CD4-positive, alpha-beta T cell (primary cell): ENCODE measurements around the gene CLDN6. TPM values are rescaled to one million over a fixed set of nuclear protein-coding genes. Genes with fewer than 3 reads are reported as not detected.

Experiments used
- ATAC-seq: fragments of 200-7000 bp; cut with Tn5 transposase; one replicate; pipeline ENCODE4 v1.10.0; 2022; ENCODE audit warnings: mild to moderate bottlenecking; ENCODE audit not compliant: poor library complexity
- CTCF ChIA-PET: fragments of 350-600 bp; sonication (Branson Sonifier 250); formaldehyde crosslinking; loops from one replicate; lab custom pipeline; 2021; ENCODE audit warnings: antibody characterized with exemption, inconsistent platforms; lab: Charles Lee
- POLR2A ChIA-PET: fragments of 350-600 bp; sonication (Branson Sonifier 250); formaldehyde crosslinking; loops from one replicate; lab custom pipeline; 2021; ENCODE audit warnings: antibody characterized with exemption, inconsistent platforms; lab: Charles Lee
- DNase-seq, 14 experiments: peaks; one replicate each; pipeline ENCODE4 v3.0.0-alpha.2; 2013 to 2020; ENCODE audit warnings: mixed read lengths in 2 of 14
- H3K27ac ChIP-seq, 2 donors: one replicate each; pipeline versions ENCODE4 v1.5.1 to v1.7.0; 2013; ENCODE audit warnings: low read length in 2 of 2, low read depth in 1 of 2, mild to moderate bottlenecking in 1 of 2
- H3K27me3 ChIP-seq, 2 experiments: 1 replicate in 1 of 2; 2 replicates in 1 of 2; pipeline versions ENCODE4 v1.6.1 to v1.7.0; 2013; ENCODE audit warnings: low read length in 2 of 2, control low read depth in 1 of 2, mild to moderate bottlenecking in 1 of 2, moderate library complexity in 1 of 2; ENCODE audit not compliant: insufficient read depth in 2 of 2, control insufficient read depth in 1 of 2
- H3K36me3 ChIP-seq: one replicate; pipeline ENCODE4 v1.6.1; 2013; ENCODE audit warnings: low read length, control low read depth; ENCODE audit not compliant: insufficient read depth
- H3K4me1 ChIP-seq: one replicate; pipeline ENCODE4 v1.6.1; 2013; ENCODE audit warnings: low read length, control low read depth; ENCODE audit not compliant: insufficient read depth
- H3K4me3 ChIP-seq: one replicate; pipeline ENCODE4 v1.5.1; 2013; ENCODE audit warnings: mild to moderate bottlenecking, low read length, moderate library complexity
- H3K9me3 ChIP-seq, 2 experiments: 1 replicate in 1 of 2; 2 replicates in 1 of 2; pipeline versions ENCODE4 v1.6.1 to v1.7.0; 2013; ENCODE audit warnings: low read length in 2 of 2, mild to moderate bottlenecking in 2 of 2, control low read depth in 1 of 2, moderate library complexity in 1 of 2; ENCODE audit not compliant: control insufficient read depth in 1 of 2, insufficient read depth in 1 of 2
- H3K27ac Mint-ChIP-seq: one replicate; pipeline ENCODE4 v1.8.0; 2020; ENCODE audit warnings: mixed read lengths
- H3K27me3 Mint-ChIP-seq: one replicate; pipeline ENCODE4 v1.8.0; 2021; ENCODE audit warnings: mixed read lengths
- H3K36me3 Mint-ChIP-seq: one replicate; pipeline ENCODE4 v1.8.0; 2021; ENCODE audit warnings: low read depth, mixed read lengths
- H3K4me1 Mint-ChIP-seq: one replicate; pipeline ENCODE4 v1.8.0; 2021; ENCODE audit warnings: low read depth, mixed read lengths
- H3K4me3 Mint-ChIP-seq: one replicate; pipeline ENCODE4 v1.8.0; 2020; ENCODE audit warnings: mild to moderate bottlenecking, mixed read lengths
- H3K9me3 Mint-ChIP-seq: one replicate; pipeline ENCODE4 v1.8.0; 2020; ENCODE audit warnings: mixed read lengths
- CTCF ChIP-seq: fragments of 200-600 bp; IDR thresholded peaks from one replicate; pipeline ENCODE4 v1.8.0; 2022; ENCODE audit warnings: antibody characterized with exemption, mild to moderate bottlenecking
- intact Hi-C, 2 experiments: fragments of 100-400 bp; cut with DNase I in 1 of 2; cut with micrococcal nuclease in 1 of 2; formaldehyde crosslinking; loops; one replicate each; pipeline versions ENCODE4 v1.15.1 to v1.9.0; 2023 to 2025; cut with DNase I, micrococcal nuclease
- total RNA-seq, 174 experiments: library from RNA in 2 of 174; stranded (reverse) in 2 of 174; gene quantifications; one replicate each; pipeline ENCODE4 v1.2.3 and lab custom pipeline; 2021 to 2026

The CLDN6 gene
- total RNA-seq, 2 experiments from 2014 or later: not detected

- H3K4me1 Mint-ChIP-seq: peaks cover 10% of the 10 kb centered on the region
- ATAC-seq: no peak
- CTCF ChIA-PET: interaction anchor here (2.9 to 11.4 kb wide), 2 partner anchors 19 to 28 kb away, joined by 38 to 181 read pairs; partner anchors contain the start of gene TNFRSF12A
These were observed 16.7 kb downstream of the CLDN6 start for GRCh38 chr16:3001316-3001715.

GRCh38 chr16:3000540-3000939, 17.4 kb downstream of the CLDN6 start:
- no peaks in the 10 kb centered on the region for H3K9me3 ChIP-seq
- H3K27ac ChIP-seq: no peak overlapping the region
- Mint-ChIP-seq H3K9me3 (no peaks in the 10 kb centered on the region), H3K27ac (no peak overlapping the region), H3K27me3 (peaks cover 12% of the 10 kb centered on the region), H3K4me3 (no peak overlapping the region), H3K36me3 (no peaks in the 10 kb centered on the region), H3K4me1 (peaks cover 10% of the 10 kb centered on the region)
- intact Hi-C loops: loop anchor here in 1 of 2 experiments (5.0 kb wide), 2 partner anchors 57 to 167 kb away; no protein-coding TSS in a partner anchor
- no peaks in the 10 kb centered on the region for H3K36me3 ChIP-seq
- H3K4me1 ChIP-seq: peaks cover 9% of the 10 kb centered on the region
- CTCF ChIA-PET: interaction anchor here (11.4 kb wide), 1 partner anchor 29 kb away, joined by 181 read pairs; no protein-coding TSS in a partner anchor
- no peak overlapping the region for H3K4me3 ChIP-seq
- no peak for TF ChIP-seq CTCF
- POLR2A ChIA-PET: interaction anchor here (0.5 to 2.0 kb wide), 3 partner anchors 22 to 717 kb away, joined by 3 to 5 read pairs (median 5); no protein-coding TSS in a partner anchor
- ATAC-seq: no peak
- peaks cover 0 to 3% of the 10 kb centered on the region in 2 experiments for H3K27me3 ChIP-seq
- no peak for DNase-seq

More at GRCh38 chr16:3001316-3001715, 16.7 kb downstream of the CLDN6 start:
- H3K4me3 ChIP-seq: no peak overlapping the region
- no peak overlapping the region for H3K27ac ChIP-seq
- no peak for TF ChIP-seq CTCF
- Mint-ChIP-seq H3K9me3 (no peaks in the 10 kb centered on the region), H3K27ac (no peak overlapping the region), H3K27me3 (peaks cover 12% of the 10 kb centered on the region), H3K4me3 (no peak overlapping the region), H3K36me3 (no peaks in the 10 kb centered on the region)
- H3K27me3 ChIP-seq: peaks cover 0 to 3% of the 10 kb centered on the region in 2 experiments
- no peak for DNase-seq
- H3K4me1 ChIP-seq: peaks cover 9% of the 10 kb centered on the region
- intact Hi-C loops: loop anchor here in 1 of 2 experiments (5.0 kb wide), 2 partner anchors 56 to 166 kb away; no protein-coding TSS in a partner anchor
- POLR2A ChIA-PET: interaction anchor here (2.0 kb wide), 2 partner anchors 22 to 27 kb away, joined by 5 read pairs; no protein-coding TSS in a partner anchor
- no peaks in the 10 kb centered on the region for H3K36me3 ChIP-seq
- no peaks in the 10 kb centered on the region for H3K9me3 ChIP-seq

DNA sequence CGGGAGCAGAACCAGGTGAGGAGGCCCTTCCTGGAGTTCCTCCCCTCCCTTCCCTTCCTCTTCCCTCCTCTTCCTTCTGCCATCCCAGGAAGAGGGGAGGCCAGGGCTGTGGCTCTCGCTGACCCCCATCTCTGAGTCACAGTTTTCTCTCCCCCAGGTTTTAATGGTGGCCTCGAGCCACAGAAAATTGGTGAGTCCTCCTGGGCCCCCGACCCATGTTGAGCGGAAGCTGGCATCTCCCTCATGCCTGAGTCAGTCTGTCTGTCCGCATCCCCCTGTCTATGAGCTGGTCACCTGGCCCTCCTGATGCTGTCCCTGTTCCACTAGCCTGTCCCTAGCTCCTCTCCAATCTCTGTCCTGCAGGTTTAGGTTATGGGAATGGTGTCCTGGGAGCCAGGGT, 18.1 kb downstream of the CLDN6 start:
- ChIA-PET POLR2A (interaction anchor here (0.5 to 2.0 kb wide), 2 partner anchors 23 to 718 kb away, joined by 3 to 5 read pairs; no protein-coding TSS in a partner anchor), CTCF (interaction anchor here (11.4 kb wide), 1 partner anchor 30 kb away, joined by 181 read pairs; no protein-coding TSS in a partner anchor)
- Histone ChIP-seq H3K36me3 (no peaks in the 10 kb centered on the region), H3K4me3 (no peak overlapping the region), H3K9me3 (no peaks in the 10 kb centered on the region), H3K27me3 (peaks cover 0 to 3% of the 10 kb centered on the region in 2 experiments), H3K27ac (no peak overlapping the region), H3K4me1 (peaks cover 7% of the 10 kb centered on the region)
- intact Hi-C loops: loop anchor here in 1 of 2 experiments (5.0 kb wide), 2 partner anchors 57 to 167 kb away; no protein-coding TSS in a partner anchor
- ATAC-seq (no peak), DNase-seq (no peak)
- TF ChIP-seq CTCF: no peak
- Mint-ChIP-seq H3K27ac (no peak overlapping the region), H3K27me3 (peaks cover 11% of the 10 kb centered on the region), H3K36me3 (no peaks in the 10 kb centered on the region), H3K9me3 (no peaks in the 10 kb centered on the region), H3K4me3 (no peak overlapping the region), H3K4me1 (peaks cover 8% of the 10 kb centered on the region)
